Activated naive CD4-positive, alpha-beta T cell treated with anti-CD3 and anti-CD28 coated beads, Interleukin-2, amount 50 U/mL, for 16 hours (primary cell): ENCODE results near the gene COPS6.

Source experiments
- DNase-seq: peaks from one replicate; pipeline ENCODE4 v3.0.0-alpha.2; 2020

COPS6 gene

GRCh38 chr7:100080907-100081534 is 7.7 kb upstream of the COPS6 start:
- DNase-seq = no peak

DNA sequence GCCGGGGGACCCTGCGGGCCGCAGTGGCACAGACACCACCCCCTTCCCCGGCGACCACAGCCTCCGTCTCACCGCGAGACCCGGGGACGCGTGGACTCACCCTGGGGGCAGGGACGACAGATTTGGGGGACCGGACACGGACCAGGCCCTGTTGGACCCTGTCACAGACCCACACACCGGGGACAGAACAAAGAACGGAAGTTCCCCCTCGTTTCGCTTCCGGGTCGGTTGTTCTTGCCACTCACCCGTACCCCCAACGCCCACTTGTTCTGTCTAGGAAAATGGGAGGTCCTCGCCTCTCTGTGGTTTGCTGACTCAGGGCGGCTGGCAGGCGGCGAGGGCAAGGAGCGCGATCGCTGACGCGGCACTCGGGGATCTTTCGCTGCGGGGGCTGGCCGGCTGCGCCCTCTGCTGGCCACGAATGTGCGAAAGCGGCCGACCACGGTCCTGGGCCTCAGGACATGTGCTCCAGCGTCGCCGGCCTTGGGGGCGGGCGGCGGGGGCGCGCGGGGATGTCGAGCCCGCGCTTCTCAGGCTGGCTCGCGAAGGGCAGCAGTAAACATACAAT is 7.2 kb upstream of the COPS6 start, which contains the start of gene ZNF3:
ZNF3 (minus strand) TSS at position 189 of the 568 bp plus-strand sequence. CDS start 4,366 bp downstream, outside the sequence.
- DNase-seq = peak; percentile 97

DNA sequence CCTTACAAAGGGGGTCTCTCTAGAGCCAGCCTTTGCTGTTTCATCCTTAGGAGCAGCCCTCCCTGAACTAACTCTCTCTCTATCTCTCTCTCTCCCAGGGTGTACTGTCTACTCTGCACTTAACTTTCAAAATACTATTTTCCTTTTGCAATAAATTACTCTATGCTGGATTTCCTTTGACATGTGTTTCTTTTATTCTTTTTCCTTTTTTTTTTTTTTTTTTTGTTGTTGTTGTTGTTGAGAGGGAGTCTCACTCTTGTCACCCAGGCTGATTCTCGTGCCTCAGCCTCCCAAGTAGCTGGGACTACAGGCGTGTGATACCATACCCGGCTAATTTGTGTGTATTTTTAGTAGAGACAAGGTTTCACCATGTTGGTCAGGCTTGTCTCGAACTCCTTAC is 5.8 kb upstream of the COPS6 start:
- no peak for DNase-seq

GRCh38 chr7:100085515-100085914 is 3.3 kb upstream of the COPS6 start:
- no peak for DNase-seq

DNA sequence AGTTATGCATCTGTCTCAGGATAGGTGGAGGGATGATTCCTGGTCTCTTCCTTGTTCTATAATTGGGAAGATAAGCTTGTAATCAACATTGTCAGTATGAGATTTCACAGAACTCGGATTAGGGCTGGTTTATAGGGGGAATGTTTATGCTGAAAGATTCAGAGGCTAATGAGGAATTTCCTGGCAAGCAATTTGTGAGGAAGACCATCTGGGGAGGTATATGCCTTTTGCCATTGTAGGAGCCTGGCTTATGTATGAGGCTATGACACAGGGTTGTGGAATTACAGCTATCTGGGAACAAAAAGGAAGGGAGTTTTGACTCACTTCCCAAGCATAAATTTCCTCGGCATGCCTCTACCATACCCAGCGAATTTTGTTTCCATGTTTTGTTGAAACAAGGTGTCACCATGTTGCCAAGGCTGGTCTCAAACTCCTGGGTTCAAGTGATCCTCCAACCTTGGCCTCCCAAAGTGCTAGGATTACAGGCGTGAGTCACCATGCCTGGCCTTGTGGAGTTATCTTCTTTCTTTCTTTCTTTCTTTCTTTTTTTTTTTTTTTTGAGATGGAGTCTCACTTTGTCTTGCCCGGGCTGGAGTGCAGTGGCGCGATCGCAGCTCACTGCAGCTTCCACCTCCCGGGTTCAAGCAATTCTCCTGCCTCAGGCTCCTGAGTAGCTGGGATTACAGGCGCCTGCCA is 1.6 kb upstream of the COPS6 start:
- no peak for DNase-seq

DNA sequence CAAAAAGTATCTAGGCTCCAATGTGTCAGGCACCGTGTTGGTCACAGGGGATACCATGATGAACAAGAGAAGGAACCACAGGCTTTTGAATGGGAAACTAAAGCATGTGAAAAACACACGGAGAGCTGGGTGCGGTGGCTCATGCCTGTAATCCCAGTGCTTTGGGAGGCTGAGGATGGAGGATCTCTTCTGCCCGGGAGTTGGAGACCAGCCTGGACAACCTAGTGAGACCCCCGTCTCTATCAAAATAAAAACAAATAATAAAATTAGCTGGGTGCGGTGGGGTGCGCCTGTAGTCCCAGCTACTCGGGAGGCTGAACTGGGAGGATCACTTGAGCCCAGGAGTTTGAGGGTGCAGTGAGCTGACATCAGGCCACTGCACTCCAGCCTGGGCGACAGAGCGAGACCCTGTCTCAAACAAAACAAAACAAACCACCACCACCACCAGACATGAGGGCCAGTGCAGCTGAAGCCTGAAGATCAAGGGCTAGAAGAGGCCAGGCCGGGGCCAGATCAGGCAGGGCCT is 611 bp upstream of the COPS6 start:
- no peak for DNase-seq

- DNase-seq = no peak
These were observed 858 bp downstream of the COPS6 start for GRCh38 chr7:100089458-100090196.

DNA sequence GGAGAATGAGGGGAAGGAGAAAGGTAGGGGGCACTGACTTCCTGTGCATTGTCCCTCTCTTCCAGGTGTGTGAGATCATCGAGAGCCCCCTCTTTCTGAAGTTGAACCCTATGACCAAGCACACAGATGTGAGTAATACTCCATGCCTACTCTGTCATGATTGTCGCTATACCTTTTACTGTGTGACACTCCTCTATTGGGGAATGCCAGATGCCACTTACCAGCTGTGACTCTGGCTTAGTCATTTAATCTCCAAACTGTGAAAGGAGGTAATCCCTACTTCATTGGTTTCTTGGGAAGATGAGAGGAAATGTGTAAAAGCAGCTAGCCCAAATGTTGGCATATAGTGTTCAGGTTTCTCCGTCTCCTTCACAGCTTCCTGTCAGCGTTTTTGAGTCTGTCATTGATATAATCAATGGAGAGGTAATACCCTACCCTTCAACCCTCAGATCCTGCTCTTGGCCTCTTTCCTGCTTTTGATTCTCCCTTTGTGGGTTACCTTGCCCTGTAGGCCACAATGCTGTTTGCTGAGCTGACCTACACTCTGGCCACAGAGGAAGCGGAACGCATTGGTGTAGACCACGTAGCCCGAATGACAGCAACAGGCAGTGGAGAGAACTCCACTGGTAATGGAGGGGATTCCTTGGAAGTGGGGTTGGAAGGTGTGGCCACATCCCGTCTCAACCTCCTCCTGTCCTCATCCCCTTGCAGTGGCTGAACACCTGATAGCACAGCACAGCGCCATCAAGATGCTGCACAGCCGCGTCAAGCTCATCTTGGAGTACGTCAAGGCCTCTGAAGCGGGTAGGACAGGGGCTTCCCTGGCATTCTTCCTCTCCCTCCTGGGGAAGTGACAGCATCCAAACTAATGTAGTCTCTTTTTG is 2.0 kb downstream of the COPS6 start:
- no peak for DNase-seq

DNA sequence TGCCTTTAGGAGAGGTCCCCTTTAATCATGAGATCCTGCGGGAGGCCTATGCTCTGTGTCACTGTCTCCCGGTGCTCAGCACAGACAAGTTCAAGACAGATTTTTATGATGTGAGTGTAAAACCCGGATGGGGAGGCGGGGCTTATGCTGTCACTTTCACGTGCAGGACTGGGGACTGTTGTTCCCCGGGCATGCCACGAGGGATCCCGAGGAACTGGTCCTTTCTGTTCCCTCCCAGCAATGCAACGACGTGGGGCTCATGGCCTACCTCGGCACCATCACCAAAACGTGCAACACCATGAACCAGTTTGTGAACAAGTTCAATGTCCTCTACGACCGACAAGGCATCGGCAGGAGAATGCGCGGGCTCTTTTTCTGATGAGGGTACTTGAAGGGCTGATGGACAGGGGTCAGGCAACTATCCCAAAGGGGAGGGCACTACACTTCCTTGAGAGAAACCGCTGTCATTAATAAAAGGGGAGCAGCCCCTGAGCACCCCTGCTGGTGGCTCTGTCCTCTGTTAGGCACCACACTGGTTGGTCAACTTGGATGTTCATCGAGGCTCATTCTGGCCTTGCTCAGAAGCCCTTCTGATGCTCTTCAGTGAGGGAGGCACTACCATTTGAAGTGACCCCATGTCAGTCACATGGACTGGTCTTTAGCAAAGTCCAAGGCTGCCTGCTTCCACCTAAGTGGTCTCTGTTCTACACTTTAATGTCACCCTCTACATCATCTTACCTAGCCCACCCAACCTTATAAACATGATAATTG is 2.8 kb downstream of the COPS6 start:
- DNase-seq = no peak

GRCh38 chr7:100093054-100093453 is 4.3 kb downstream of the COPS6 start:
- no peak for DNase-seq

GRCh38 chr7:100093498-100093897 is 4.7 kb downstream of the COPS6 start:
- DNase-seq = no peak

DNA sequence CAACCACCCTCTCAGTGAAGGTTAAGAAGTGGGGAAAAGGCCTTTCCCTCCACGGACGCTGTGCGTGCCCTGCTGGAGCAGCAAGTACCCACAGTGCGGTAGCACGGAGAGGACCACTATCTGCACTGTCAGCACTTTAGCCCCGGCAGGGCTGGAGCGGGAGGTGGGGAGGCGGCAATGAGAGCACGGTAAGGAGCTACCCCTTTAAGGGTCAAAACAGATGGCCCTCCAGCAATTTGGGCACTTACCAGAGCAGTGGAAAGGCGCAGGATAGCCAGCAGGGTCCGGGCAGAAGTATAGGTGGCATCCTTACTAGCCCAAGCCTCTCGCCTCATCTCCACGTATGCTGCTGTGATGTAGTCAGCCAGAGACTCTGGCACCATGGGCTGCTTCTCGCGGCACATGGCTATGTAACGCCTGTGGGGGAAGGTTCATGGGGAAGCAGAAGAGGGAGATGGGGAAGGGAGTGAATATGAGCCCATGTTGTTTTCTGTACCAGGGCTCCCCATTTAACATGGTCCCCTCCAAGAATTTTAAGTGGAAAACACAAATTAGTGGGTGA is 5.2 kb downstream of the COPS6 start:
- DNase-seq = no peak

DNA sequence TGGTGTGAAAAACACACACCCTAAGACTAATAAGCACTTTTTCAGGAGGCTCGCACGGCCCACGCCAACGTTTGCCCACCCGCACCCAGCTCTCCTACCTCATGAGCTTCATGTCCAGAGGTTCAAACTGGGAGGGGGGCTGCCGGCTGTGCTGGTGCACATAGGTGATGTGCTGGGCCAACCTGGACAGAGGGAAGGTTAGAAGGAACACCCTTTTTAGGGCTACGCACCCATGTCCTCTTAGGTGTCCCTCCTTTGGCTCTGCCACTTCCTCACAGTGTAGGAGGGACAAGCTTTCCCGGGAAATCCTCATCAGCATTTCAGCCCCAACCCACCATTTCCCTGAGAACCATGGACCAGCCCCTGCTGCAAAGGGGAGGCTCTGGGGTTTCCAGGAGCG is 6.5 kb downstream of the COPS6 start:
- DNase-seq = no peak

DNA sequence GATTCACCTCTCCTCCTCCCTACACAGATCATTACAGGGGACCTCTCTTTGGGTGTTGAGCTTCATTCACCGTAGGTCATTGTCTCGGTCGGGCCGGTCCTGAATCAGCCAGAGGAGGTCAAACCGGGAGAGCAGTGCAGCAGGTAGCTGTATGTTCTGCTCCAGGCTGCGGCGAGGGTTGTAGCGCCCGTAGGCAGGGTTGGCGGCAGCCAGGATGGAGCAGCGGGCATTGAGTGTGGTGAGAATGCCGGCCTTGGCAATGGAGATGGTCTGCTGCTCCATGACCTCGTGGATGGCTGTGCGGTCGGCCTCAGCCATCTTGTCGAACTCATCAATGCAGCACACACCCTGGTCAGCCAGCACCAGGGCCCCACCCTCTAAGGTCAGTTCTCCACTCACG is 6.9 kb downstream of the COPS6 start:
- no peak for DNase-seq

- DNase-seq = no peak
These were observed 10.1 kb downstream of the COPS6 start for GRCh38 chr7:100098913-100099312.

DNA sequence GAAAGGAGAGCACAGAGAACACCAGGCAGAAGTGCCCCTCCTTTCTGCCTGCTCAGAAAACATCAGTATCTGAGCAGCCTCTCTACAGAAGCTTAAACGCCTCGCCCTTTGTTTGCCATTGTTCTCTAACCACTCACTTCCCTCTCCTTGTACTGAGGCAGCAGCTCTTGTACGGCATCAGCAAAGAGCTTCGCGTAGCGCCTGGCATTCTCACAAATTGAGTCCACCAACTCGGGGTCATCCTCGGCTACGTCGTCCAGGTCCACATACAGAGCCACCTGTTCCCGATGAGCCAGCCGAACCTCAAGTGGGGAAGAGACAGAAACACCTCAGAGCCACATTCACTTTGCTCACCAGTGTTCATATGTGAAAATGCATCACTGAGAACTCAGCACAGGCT is 10.7 kb downstream of the COPS6 start:
- DNase-seq = no peak

GRCh38 chr7:100100420-100101015 is 11.7 kb downstream of the COPS6 start:
- DNase-seq = peak; percentile 87

DNA sequence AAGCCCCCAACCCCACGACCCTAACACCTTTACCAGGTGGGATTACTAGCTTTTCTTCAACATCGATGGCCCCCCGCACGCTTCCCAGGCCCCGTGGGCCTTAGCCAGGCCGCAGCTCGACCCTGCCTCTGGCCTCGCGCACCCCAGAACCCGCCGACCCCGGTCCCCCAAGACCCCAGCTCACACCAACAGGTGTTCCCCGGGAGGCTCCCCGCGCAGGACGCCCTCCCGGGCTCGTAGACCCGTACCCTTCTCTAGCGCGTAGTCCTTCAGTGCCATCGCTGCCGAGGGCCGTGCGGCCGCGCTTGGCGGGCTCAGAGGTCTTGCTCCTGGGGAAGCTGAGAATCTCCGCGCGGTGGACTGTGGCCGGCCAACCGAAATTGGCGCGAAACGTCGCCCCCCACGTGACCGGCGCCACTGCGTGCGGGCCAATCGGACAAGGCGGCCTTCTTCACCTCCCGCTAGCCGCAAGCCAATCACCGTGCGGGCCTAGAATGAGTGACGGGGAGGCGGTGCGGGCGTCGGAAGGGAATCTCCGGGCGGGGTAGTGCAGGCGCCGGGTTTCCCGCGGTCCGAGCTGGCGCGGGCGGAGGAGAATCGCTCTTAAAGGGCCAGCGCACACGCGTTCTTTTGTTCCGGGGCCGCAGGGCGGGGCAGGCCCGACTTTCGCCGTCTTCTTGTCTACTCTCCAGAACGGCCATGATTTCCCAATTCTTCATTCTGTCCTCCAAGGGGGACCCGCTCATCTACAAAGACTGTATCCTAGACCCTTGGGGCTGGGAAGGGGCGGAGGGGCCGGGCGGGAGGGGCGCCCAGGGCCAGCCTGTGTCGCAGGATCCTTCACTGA is 12.5 kb downstream of the COPS6 start, which contains the start of the genes AP4M1 and MCM7:
AP4M1 (plus strand) TSS at position 628 of the 847 bp plus-strand sequence; CDS start at position 700, 72 bp downstream.
MCM7 (minus strand) TSS at position 382 of the 847 bp plus-strand sequence; CDS start at position 279, 103 bp downstream.
- DNase-seq = peak; percentile 95
